ENCODE data around the gene HOXA9.

HOXA9 gene

DNA sequence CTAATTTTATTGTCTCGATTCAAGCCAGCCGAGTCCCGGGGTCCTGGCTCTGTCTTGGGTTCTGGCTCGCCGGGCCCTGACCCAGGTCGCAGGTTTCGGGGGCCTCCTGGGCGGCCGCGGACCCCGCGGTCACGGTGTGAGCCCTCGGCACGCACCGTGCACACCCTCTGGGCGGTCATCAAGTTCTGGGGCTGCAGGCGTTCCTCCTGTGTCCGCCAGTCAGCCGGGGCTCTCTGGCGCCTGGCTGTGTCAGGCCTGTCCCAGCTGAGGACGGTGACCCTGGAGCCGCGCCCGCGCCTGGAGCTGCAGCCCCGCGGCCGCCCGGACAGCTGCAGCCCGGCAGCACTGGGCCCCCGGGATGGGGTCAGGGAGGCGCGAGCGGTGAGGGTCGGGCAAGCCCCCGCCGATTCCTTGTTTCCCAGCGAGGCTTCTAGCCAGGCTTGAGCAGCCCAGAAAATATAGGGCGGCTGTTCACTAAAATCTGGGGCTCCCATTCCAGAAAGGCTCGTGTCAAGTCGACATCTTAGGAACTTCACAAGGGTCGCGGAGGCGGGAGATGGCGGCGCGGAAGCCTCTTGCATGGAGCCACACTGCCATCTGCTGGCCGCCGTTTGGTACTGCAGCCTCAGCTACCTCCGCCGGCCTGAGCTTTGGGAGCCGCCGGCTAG, 4.7 kb downstream of the HOXA9 start:
- H3K4me3 ChIP-seq (ENCODE audit: low read depth, low read length): peak overlapping the region; percentile 46
- peaks cover 12% of the 10 kb centered on the region for H3K4me1 ChIP-seq (ENCODE audit: control insufficient read depth, insufficient read depth, low read length)
- no peaks in the 10 kb centered on the region for H3K9me3 ChIP-seq (ENCODE audit: control insufficient read depth, insufficient read depth, low read depth, low read length)
- ChIA-PET POLR2A (interaction anchor here (0.9 to 4.1 kb wide), 16 partner anchors 9 to 1268 kb away, joined by 3 to 42 read pairs (median 6); partner anchors contain the start of genes HOXA11, HOXA3, HOXA4 and HOXA5), CTCF (interaction anchor here (0.5 to 3.7 kb wide), 24 partner anchors 9 to 1764 kb away, joined by 3 to 50 read pairs (median 4); partner anchors contain the start of genes HOXA5 and HOXA6)
- H3K27ac ChIP-seq (ENCODE audit: extremely low read depth, low read depth, low read length): peak overlapping the region; percentile 100
- H3K36me3 ChIP-seq (ENCODE audit: control insufficient read depth in 2 of 2, insufficient read depth in 1 of 2, low read length in 2 of 2): peaks cover 18 to 25% of the 10 kb centered on the region in 2 experiments
- TF ChIP-seq ZBTB21 (tag by site-specific recombination; IDR thresholded peaks at IDR 0.05) (no peak), ZXDB (tag by site-specific recombination; IDR thresholded peaks at IDR 0.05) (no peak; the same call in 1 of the 2 replicates), YY2 (tag by site-specific recombination; IDR thresholded peaks at IDR 0.05) (peak; percentile 62; the same call in 1 of the 2 replicates), ZBTB17 (tag by site-specific recombination; IDR thresholded peaks at IDR 0.05) (0 out of 2 replicates have a peak, but pooled peaks have one; percentile 34), ZIC2 (tag by site-specific recombination; IDR thresholded peaks at IDR 0.05) (peak; percentile 20; the same call in 1 of the 2 replicates), ZNF133 (tag by site-specific recombination; IDR thresholded peaks at IDR 0.05) (no peak), ZFHX2 (tag by site-specific recombination; conservative IDR thresholded peaks at IDR 0.05) (no peak), ZNF335 (tag by site-specific recombination; conservative IDR thresholded peaks at IDR 0.05) (peak; percentile 64), ZNF138 (tag by site-specific recombination; IDR thresholded peaks at IDR 0.05; ENCODE audit: borderline replicate concordance) (no peak), ZBTB7A (tag by site-specific recombination; IDR thresholded peaks at IDR 0.05; ENCODE audit: low read depth) (0 out of 2 replicates have a peak, but pooled peaks have one; percentile 59), ZNF324 (tag by site-specific recombination; IDR thresholded peaks at IDR 0.05) (no peak), ZBTB8A (tag by site-specific recombination; IDR thresholded peaks at IDR 0.05) (peak; percentile 95), ZNF660 (tag by site-specific recombination; IDR thresholded peaks at IDR 0.05) (peak; percentile 24; the same call in 1 of the 2 replicates), ZNF341 (tag by site-specific recombination; IDR thresholded peaks at IDR 0.05; ENCODE audit: low read depth) (no peak), ZNF768 (tag by site-specific recombination; IDR thresholded peaks at IDR 0.05) (no peak), ZNF16 (tag by site-specific recombination; IDR thresholded peaks at IDR 0.05; ENCODE audit: low read depth) (no peak)
- TF ChIP-seq, protein P1, sequence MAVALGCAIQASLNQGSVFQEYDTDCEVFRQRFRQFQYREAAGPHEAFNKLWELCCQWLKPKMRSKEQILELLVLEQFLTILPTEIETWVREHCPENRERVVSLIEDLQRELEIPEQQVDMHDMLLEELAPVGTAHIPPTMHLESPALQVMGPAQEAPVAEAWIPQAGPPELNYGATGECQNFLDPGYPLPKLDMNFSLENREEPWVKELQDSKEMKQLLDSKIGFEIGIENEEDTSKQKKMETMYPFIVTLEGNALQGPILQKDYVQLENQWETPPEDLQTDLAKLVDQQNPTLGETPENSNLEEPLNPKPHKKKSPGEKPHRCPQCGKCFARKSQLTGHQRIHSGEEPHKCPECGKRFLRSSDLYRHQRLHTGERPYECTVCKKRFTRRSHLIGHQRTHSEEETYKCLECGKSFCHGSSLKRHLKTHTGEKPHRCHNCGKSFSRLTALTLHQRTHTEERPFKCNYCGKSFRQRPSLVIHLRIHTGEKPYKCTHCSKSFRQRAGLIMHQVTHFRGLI (tag by site-specific recombination; IDR thresholded peaks at IDR 0.05): peak; percentile 76; the same call in 1 of the 2 replicates
- TF ChIP-seq, protein P2, sequence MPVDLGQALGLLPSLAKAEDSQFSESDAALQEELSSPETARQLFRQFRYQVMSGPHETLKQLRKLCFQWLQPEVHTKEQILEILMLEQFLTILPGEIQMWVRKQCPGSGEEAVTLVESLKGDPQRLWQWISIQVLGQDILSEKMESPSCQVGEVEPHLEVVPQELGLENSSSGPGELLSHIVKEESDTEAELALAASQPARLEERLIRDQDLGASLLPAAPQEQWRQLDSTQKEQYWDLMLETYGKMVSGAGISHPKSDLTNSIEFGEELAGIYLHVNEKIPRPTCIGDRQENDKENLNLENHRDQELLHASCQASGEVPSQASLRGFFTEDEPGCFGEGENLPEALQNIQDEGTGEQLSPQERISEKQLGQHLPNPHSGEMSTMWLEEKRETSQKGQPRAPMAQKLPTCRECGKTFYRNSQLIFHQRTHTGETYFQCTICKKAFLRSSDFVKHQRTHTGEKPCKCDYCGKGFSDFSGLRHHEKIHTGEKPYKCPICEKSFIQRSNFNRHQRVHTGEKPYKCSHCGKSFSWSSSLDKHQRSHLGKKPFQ (tag by site-specific recombination; IDR thresholded peaks at IDR 0.05): peak; percentile 31; the same call in 1 of the 2 replicates
- TF ChIP-seq, protein P3, sequence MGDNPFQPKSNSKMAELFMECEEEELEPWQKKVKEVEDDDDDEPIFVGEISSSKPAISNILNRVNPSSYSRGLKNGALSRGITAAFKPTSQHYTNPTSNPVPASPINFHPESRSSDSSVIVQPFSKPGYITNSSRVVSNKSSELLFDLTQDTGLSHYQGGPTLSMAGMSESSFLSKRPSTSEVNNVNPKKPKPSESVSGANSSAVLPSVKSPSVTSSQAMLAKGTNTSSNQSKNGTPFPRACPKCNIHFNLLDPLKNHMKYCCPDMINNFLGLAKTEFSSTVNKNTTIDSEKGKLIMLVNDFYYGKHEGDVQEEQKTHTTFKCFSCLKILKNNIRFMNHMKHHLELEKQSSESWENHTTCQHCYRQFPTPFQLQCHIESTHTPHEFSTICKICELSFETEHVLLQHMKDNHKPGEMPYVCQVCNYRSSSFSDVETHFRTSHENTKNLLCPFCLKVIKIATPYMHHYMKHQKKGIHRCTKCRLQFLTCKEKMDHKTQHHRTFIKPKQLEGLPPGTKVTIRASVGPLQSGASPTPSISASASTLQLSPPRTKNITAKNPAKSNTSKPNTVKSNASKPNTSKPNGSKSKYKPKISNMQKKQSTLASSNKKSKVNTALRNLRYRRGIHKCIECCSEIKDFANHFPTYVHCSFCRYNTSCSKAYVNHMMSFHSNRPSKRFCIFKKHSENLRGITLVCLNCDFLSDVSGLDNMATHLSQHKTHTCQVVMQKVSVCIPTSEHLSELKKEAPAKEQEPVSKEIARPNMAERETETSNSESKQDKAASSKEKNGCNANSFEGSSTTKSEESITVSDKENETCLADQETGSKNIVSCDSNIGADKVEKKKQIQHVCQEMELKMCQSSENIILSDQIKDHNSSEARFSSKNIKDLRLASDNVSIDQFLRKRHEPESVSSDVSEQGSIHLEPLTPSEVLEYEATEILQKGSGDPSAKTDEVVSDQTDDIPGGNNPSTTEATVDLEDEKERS (tag by site-specific recombination; IDR thresholded peaks at IDR 0.05): no peak
- TF ChIP-seq, protein P4, sequence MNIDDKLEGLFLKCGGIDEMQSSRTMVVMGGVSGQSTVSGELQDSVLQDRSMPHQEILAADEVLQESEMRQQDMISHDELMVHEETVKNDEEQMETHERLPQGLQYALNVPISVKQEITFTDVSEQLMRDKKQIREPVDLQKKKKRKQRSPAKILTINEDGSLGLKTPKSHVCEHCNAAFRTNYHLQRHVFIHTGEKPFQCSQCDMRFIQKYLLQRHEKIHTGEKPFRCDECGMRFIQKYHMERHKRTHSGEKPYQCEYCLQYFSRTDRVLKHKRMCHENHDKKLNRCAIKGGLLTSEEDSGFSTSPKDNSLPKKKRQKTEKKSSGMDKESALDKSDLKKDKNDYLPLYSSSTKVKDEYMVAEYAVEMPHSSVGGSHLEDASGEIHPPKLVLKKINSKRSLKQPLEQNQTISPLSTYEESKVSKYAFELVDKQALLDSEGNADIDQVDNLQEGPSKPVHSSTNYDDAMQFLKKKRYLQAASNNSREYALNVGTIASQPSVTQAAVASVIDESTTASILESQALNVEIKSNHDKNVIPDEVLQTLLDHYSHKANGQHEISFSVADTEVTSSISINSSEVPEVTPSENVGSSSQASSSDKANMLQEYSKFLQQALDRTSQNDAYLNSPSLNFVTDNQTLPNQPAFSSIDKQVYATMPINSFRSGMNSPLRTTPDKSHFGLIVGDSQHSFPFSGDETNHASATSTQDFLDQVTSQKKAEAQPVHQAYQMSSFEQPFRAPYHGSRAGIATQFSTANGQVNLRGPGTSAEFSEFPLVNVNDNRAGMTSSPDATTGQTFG (tag by site-specific recombination; IDR thresholded peaks at IDR 0.05; ENCODE audit: borderline replicate concordance): no peak
- TF ChIP-seq, protein P5, sequence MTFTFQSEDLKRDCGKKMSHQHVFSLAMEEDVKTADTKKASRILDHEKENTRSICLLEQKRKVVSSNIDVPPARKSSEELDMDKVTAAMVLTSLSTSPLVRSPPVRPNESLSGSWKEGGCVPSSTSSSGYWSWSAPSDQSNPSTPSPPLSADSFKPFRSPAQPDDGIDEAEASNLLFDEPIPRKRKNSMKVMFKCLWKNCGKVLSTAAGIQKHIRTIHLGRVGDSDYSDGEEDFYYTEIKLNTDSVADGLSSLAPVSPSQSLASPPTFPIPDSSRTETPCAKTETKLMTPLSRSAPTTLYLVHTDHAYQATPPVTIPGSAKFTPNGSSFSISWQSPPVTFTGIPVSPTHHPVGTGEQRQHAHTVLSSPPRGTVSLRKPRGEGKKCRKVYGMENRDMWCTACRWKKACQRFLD (tag by site-specific recombination; IDR thresholded peaks at IDR 0.05): no peak
- TF ChIP-seq, protein P6, sequence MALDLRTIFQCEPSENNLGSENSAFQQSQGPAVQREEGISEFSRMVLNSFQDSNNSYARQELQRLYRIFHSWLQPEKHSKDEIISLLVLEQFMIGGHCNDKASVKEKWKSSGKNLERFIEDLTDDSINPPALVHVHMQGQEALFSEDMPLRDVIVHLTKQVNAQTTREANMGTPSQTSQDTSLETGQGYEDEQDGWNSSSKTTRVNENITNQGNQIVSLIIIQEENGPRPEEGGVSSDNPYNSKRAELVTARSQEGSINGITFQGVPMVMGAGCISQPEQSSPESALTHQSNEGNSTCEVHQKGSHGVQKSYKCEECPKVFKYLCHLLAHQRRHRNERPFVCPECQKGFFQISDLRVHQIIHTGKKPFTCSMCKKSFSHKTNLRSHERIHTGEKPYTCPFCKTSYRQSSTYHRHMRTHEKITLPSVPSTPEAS (tag by site-specific recombination; IDR thresholded peaks at IDR 0.05): no peak
- TF ChIP-seq, protein P7, sequence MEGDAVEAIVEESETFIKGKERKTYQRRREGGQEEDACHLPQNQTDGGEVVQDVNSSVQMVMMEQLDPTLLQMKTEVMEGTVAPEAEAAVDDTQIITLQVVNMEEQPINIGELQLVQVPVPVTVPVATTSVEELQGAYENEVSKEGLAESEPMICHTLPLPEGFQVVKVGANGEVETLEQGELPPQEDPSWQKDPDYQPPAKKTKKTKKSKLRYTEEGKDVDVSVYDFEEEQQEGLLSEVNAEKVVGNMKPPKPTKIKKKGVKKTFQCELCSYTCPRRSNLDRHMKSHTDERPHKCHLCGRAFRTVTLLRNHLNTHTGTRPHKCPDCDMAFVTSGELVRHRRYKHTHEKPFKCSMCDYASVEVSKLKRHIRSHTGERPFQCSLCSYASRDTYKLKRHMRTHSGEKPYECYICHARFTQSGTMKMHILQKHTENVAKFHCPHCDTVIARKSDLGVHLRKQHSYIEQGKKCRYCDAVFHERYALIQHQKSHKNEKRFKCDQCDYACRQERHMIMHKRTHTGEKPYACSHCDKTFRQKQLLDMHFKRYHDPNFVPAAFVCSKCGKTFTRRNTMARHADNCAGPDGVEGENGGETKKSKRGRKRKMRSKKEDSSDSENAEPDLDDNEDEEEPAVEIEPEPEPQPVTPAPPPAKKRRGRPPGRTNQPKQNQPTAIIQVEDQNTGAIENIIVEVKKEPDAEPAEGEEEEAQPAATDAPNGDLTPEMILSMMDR (tag by site-specific recombination; IDR thresholded peaks at IDR 0.05): peak; percentile 88
